Suppressor macrophage treated with lipopolysaccharide for 4 hours (primary cell): ENCODE data around the gene PANK3.
A peak's percentile ranks its signal among the peaks of the same experiment; 100 is the strongest.
"Not testable (repeated sequence)": the region's sequence is repeated elsewhere in the genome, so short reads cannot be mapped to it uniquely, and the experiment has no call there.

Experiments
- DNase-seq: peaks from one replicate; pipeline ENCODE4 v3.0.0-alpha.2; 2020

PANK3 gene

DNA sequence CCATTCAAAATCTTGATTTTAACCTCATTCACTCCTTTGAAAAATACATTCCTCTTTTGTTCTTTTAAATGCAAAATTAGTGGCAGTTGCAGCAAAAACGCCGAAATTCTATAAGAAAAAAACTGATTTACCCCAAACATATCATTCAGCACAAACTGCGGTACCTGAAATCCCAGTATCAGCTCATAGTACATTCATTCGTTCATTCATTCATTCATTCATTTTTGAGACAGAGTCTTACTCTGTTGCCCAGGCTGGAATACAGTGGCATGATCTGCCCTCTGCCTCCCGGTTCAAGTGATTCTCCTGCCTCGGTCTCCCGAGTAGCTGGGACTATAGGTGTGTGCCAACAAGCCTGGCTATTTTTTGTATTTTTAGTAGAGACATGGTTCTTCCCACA lies 29.6 kb downstream of the PANK3 start:
- no peak for DNase-seq

DNA sequence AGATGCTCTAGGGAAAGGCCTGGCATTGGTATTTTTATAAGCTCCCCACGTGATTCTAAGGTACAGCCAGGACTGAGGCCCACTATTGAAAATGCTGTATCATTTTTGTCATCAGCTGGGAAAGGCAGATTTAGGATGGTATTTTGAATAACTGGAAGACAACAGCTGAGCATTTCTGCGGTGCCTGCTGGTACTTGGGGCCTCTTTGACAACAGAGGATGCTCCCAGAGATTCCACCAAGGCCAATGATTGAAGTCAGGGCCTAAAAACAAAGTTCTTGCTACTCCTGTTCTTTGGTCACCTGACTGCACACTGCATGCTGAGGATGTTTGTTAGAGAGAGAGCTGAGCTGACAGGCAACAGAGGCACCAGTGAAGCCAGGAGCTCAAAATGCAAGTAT lies 42.0 kb downstream of the PANK3 start:
- DNase-seq, result no peak

- DNase-seq, result not testable (repeated sequence)
Observed at GRCh38 chr5:168534351-168534750, 44.8 kb downstream of the PANK3 start.

- no peak for DNase-seq
Observed at GRCh38 chr5:168531987-168532864, 46.9 kb downstream of the PANK3 start.

GRCh38 chr5:168531191-168531590 lies 48.0 kb downstream of the PANK3 start:
- DNase-seq, result no peak

DNA sequence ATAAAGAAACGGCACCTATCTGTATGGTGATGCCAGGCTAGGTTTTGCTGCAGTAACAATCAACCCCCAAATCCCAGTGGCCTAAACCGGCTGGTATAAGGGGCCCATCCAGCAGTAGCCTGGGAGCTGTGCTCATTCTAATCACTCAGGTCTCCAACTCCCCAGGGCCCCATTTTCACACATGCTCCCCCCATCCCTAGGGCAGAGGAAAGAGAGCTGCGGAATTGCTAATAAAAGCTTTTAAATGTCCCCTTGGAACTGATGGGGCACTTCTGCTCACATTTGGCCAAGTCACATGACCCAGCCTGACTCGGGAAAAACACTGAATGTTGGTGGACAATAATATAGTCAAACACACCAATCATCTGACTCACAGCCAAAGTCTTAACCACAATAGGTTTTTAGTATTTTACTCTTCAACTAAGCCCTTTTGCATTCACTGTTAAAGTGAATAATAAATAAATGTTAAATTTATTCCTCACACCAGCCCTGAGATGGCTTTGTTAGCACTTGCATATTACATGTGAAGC lies 48.5 kb downstream of the PANK3 start:
- DNase-seq, result no peak

- DNase-seq, result peak; percentile 1
Observed at GRCh38 chr5:168529374-168530234, 49.6 kb downstream of the PANK3 start.

GRCh38 chr5:168528521-168529373 lies 50.4 kb downstream of the PANK3 start, which contains the start of gene FBLL1:
TSS of gene FBLL1 (plus strand) at chr5:168529305. CDS start at chr5:168529505, 200 bp downstream.
- peak; percentile 9 for DNase-seq

DNA sequence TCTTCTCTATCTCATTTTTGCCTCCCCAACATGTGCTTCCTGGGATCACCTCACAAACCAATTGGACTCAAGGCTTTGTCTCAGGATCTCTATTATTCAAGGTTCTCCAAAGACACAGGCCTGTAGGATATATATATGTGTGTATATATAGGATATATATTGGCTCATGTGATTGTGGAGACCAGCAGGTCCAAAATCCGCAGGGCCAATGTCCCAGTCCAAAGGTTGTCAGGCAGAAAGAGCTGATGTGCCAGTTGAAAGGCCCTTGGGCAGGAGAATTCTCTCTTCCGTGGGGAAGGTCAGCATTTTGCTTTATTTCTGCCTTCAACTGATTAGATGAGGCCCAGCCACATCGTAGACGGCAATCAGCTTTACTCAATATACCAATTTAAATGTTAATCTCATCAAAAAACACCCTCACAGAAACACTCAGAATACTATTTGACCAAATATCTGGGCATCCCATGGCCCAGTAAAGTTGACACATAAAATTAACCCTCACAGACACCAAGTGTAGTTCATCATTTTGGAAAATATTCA lies 51.3 kb downstream of the PANK3 start:
- DNase-seq, result no peak

- no peak for DNase-seq
Observed at GRCh38 chr5:168525856-168526255, 53.3 kb downstream of the PANK3 start.

DNA sequence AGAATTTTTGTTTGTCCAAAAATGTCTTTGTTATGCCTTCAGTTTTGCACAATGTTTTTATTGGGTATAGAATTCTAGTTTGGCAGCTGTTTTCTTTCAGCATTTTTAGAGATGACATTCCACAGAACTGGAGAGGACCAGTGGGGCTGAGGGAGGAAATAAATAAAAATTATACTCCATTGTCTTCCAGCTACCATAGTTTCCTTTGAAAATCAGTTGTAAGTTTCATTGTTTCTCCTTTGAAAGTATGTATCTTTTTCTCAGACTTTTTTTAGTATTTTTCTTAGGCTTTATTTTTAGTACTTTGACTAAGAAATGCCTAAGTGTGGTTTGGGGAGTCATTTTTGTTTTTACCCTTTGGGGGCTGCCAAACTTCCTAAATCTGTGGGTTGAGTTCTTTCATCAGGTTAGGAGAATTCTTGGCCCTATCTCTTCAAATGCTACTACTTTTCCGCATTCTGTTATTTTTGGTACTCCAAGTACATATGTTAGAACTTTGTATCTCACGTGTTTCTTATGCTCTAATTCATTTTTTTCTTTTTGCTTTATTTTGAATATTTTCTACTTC lies 65.2 kb downstream of the PANK3 start:
- DNase-seq, result no peak

DNA sequence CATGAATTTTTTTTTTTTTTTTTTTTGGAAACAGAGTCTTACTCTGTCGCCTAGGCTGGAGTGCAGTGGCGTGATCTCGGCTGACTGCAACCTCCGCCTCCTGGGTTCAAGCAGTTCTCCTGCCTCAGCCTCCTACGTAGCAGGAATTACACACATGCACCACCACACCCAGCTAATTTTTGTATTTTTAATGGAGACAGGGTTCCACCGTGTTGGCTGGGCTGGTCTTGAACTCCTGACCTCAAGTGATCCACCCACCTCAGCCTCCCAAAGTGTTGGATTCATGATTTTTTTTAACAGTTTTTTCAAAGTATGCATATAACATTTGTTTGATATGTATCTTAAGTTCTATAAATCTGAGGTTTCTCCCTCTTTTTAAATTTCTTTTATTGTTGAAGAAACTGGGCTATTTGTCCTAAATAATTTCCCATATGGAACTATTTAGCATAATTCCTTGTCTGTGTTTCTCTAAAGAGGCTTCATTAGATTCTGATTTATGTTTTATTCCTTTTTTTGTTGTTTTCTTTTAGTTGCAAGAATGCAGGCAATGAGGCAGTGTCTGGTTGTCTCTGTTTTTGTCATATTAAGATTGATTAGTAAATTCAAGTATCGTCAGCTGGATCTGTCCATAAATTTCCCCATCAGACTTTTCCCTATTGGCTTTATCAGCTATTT lies 76.5 kb downstream of the PANK3 start:
- no peak for DNase-seq
